SJCRH30 (cell line): ENCODE measurements around the gene PCAT7. TPM values are rescaled to one million over a fixed set of nuclear protein-coding genes. Genes with fewer than 3 reads are reported as not detected.

Experiments
- DNase-seq, 2 experiments: peaks; one replicate each; pipeline ENCODE4 v3.0.0-alpha.2; 2015 to 2020
- H3K27ac ChIP-seq: fragments of 250-450 bp; sonication (Bioruptor Pico); 2 replicates; pipeline ENCODE4 v1.5.1; 2020; ENCODE audit warnings: mild to moderate bottlenecking, moderate library complexity
- H3K27me3 ChIP-seq: fragments of 250-450 bp; sonication (Bioruptor Pico); 2 replicates; pipeline ENCODE4 v1.5.1; 2020; ENCODE audit warnings: mild to moderate bottlenecking, moderate library complexity
- H3K36me3 ChIP-seq: fragments of 250-450 bp; sonication (Bioruptor Pico); 2 replicates; pipeline ENCODE4 v1.5.1; 2020; ENCODE audit warnings: mild to moderate bottlenecking, moderate library complexity
- H3K4me1 ChIP-seq: fragments of 250-450 bp; sonication (Bioruptor Pico); 2 replicates; pipeline ENCODE4 v1.5.1; 2020; ENCODE audit warnings: mild to moderate bottlenecking, moderate library complexity
- H3K4me3 ChIP-seq: fragments of 250-450 bp; sonication (Bioruptor Pico); 2 replicates; pipeline ENCODE4 v1.5.1; 2020; ENCODE audit warnings: mild to moderate bottlenecking, moderate library complexity
- H3K9me3 ChIP-seq: fragments of 250-450 bp; sonication (Bioruptor Pico); replicated peaks from 2 replicates; pipeline ENCODE4 v1.5.1; 2020; ENCODE audit warnings: mild to moderate bottlenecking, moderate library complexity
- total RNA-seq: library from RNA; depleted of rRNA; stranded (reverse); fragments of >200 nt; shearing (Covaris generic); gene quantifications from 2 replicates; pipeline ENCODE4 v1.2.3, GENCODE V29; 2014; rRNA removed

The PCAT7 gene
- total RNA-seq, 1 experiment from 2014 or later = not detected

DNA sequence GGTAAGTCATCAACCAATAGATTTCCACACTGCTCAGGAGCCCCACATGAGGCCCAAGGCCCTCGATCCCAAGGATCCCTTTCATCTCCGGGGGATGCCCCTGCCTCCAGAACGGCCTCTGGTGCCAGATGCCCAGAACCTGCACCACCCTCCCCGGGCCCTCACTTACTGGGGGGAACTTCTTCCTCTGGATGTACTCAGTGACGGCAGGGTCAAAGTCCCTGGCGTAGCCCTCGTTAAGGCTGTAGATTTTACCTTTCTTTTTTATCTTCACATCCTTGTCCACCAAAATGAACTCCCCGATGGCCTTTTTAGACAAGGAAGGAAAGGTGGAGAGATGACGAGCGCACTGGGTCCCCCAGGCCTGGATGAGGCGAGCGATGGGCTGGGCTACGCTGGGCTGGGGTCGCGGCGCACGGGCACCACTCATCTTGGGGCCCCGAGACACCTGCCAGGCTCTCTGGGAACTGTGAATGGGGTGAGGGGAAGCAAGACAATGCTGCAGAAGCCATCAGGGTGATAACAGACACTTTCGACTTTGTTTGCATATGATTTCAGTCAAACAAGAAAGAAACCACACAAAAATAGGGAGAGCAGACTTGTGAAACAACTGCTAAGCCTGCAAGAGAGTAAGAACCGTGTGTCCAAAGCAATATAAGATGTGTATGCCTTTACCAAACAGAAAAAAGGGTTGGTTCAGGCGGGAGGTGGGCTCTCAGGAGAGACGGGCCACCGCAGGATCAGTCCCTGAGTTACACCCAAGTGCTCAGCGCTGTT is 52.0 kb downstream of the PCAT7 start:
- H3K4me1 ChIP-seq = no peaks in the 10 kb centered on the region
- peaks cover 7% of the 10 kb centered on the region; the same call in 1 of the 2 replicates for H3K27me3 ChIP-seq
- DNase-seq = no peak
- no peaks in the 10 kb centered on the region for H3K36me3 ChIP-seq
- H3K4me3 ChIP-seq = no peak overlapping the region
- no peaks in the 10 kb centered on the region for H3K9me3 ChIP-seq
- H3K27ac ChIP-seq = no peak overlapping the region

DNA sequence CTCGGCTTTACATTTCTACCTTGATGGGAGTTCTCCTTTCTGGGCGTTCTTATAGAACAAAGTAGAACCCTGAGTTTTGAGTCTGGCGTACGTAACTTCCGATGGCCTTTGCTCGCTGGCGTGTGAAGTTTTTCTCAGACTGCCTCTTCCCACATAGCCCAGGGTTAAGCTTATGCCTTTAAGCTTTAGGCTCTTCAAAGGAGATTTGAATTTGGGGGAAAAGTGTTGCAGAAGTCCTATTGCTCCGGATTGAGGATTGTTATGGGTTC is 52.5 kb downstream of the PCAT7 start:
- Histone ChIP-seq H3K4me3 (no peak overlapping the region), H3K27me3 (peaks cover 7% of the 10 kb centered on the region; the same call in 1 of the 2 replicates), H3K36me3 (no peaks in the 10 kb centered on the region), H3K9me3 (no peaks in the 10 kb centered on the region), H3K4me1 (no peaks in the 10 kb centered on the region), H3K27ac (no peak overlapping the region)
- DNase-seq = no peak

DNA sequence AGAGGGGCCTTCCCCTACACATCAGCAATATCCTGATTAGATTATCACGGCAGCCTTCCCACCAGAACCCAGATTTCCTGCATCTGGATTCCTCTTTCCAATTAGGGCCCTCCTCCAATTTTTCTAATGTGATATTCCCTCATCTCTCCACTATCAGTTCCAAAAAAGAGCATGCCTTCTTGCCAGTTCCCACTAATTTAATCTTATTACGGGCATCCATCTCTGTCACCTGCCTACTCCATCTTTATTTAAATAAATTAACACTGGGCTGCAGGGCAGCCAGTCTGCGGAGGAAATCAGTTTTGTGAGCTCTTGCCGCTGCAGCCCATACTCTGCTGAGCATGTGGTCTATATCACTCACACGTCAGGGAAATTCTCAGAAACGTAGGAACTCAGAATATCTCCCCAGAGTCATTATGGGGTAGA is 55.3 kb downstream of the PCAT7 start:
- Histone ChIP-seq H3K27me3 (peaks cover 7% of the 10 kb centered on the region; the same call in 1 of the 2 replicates), H3K4me1 (no peaks in the 10 kb centered on the region), H3K27ac (no peak overlapping the region), H3K9me3 (no peaks in the 10 kb centered on the region), H3K36me3 (no peaks in the 10 kb centered on the region), H3K4me3 (no peak overlapping the region)
- DNase-seq = no peak

- no peak overlapping the region for H3K4me3 ChIP-seq
- no peaks in the 10 kb centered on the region for H3K9me3 ChIP-seq
- no peak overlapping the region for H3K27ac ChIP-seq
- no peaks in the 10 kb centered on the region for H3K36me3 ChIP-seq
- H3K27me3 ChIP-seq = peaks cover 7% of the 10 kb centered on the region; the same call in 1 of the 2 replicates
- no peak for DNase-seq
- no peaks in the 10 kb centered on the region for H3K4me1 ChIP-seq
Observed at GRCh38 chr9:94611638-94612068, 56.8 kb downstream of the PCAT7 start.

GRCh38 chr9:94612071-94612470 is 57.2 kb downstream of the PCAT7 start:
- no peak for DNase-seq
- Histone ChIP-seq H3K36me3 (no peaks in the 10 kb centered on the region), H3K4me3 (no peak overlapping the region), H3K9me3 (no peaks in the 10 kb centered on the region), H3K4me1 (no peaks in the 10 kb centered on the region), H3K27ac (no peak overlapping the region), H3K27me3 (peaks cover 7% of the 10 kb centered on the region; the same call in 1 of the 2 replicates)

GRCh38 chr9:94613003-94613402 is 58.1 kb downstream of the PCAT7 start:
- Histone ChIP-seq H3K9me3 (no peaks in the 10 kb centered on the region), H3K36me3 (no peaks in the 10 kb centered on the region), H3K4me3 (no peak overlapping the region), H3K27me3 (peaks cover 7% of the 10 kb centered on the region; the same call in 1 of the 2 replicates), H3K4me1 (no peaks in the 10 kb centered on the region), H3K27ac (no peak overlapping the region)
- no peak for DNase-seq

GRCh38 chr9:94619026-94619425 is 64.1 kb downstream of the PCAT7 start:
- no peak for DNase-seq
- Histone ChIP-seq H3K4me3 (no peak overlapping the region), H3K4me1 (no peaks in the 10 kb centered on the region), H3K27me3 (no peaks in the 10 kb centered on the region), H3K9me3 (no peaks in the 10 kb centered on the region), H3K27ac (no peak overlapping the region), H3K36me3 (no peaks in the 10 kb centered on the region)

Other genes starting within 250 kb of the PCAT7 start
- not detected in 2 replicates for gene NUTM2F, start 226.4 kb upstream of the PCAT7 start, total RNA-seq
- gene FBP2, start 38.7 kb downstream of the PCAT7 start, total RNA-seq = not detected in 2 replicates
- not detected in 2 replicates for gene FBP1, start 84.4 kb downstream of the PCAT7 start, total RNA-seq
- gene AOPEP, start 171.6 kb downstream of the PCAT7 start, total RNA-seq = 79.5 and 83.2 TPM in 2 replicates